ENCODE measurements around the gene ARHGAP40. TPM values are rescaled to one million over a fixed set of nuclear protein-coding genes. Genes with fewer than 3 reads are reported as not detected.

The ARHGAP40 gene
- total and polyA plus RNA-seq, 2 experiments from 2014 or later: 0.21 TPM; not detected in 1

- no peak for TF ChIP-seq ZNF462 (CRISPR knock-in tag; IDR thresholded peaks at IDR 0.05)
- 0 out of 4 replicates have a peak, but pooled peaks of 1 of the 2 experiments have one; percentile 22 for TF ChIP-seq CTCF (conservative IDR thresholded peaks at IDR 0.05; ENCODE audit: low read depth in 2 of 2)
- no peak for TF ChIP-seq ZNF114 (CRISPR knock-in tag; IDR thresholded peaks at IDR 0.05)
- no peak for TF ChIP-seq POLR2AphosphoS5 (IDR thresholded peaks at IDR 0.05; ENCODE audit: low read depth)
These were observed 574 bp downstream of the ARHGAP40 start (continued) for GRCh38 chr20:38602185-38602581.

- H3K36me3 ChIP-seq (ENCODE audit: insufficient read depth): no peaks in the 10 kb centered on the region
- H3K27me3 ChIP-seq (ENCODE audit: insufficient read depth): peaks cover 22% of the 10 kb centered on the region
- no peak for ATAC-seq
- H3K4me1 ChIP-seq (ENCODE audit: insufficient read depth): peaks cover 17% of the 10 kb centered on the region
- H3K4me3 ChIP-seq: no peak overlapping the region
- DNase-seq (ENCODE audit: low spot score): no peak
- no peaks in the 10 kb centered on the region for H3K9me2 ChIP-seq (ENCODE audit: insufficient read depth)
- TF ChIP-seq EZH2phosphoT487 (IDR thresholded peaks at IDR 0.05; ENCODE audit: unreplicated experiment): no peak
- no peak for TF ChIP-seq ETS1 (IDR thresholded peaks at IDR 0.05)
- TF ChIP-seq CREB1 (CRISPR knock-in tag; IDR thresholded peaks at IDR 0.05; ENCODE audit: low read depth): no peak
- no peak for TF ChIP-seq EZH2 (IDR thresholded peaks at IDR 0.05; ENCODE audit: low read depth, unreplicated experiment)
- no peak for TF ChIP-seq ZNF114 (CRISPR knock-in tag; IDR thresholded peaks at IDR 0.05)
- no peak for TF ChIP-seq REST (IDR thresholded peaks at IDR 0.05; ENCODE audit: unreplicated experiment)
- TF ChIP-seq JUNB (IDR thresholded peaks at IDR 0.05; ENCODE audit: unreplicated experiment): no peak
- no peak for TF ChIP-seq ZNF331 (CRISPR knock-in tag; IDR thresholded peaks at IDR 0.05; ENCODE audit: low read depth)
- no peak overlapping the region for H3K27ac Mint-ChIP-seq
- peaks cover 1% of the 10 kb centered on the region; the same call in 2 of the 3 replicates for H3K9me3 Mint-ChIP-seq
- no peak overlapping the region for H3K4me2 ChIP-seq
- peaks cover 3% of the 10 kb centered on the region for H3K27me3 Mint-ChIP-seq (ENCODE audit: insufficient read depth, low read depth, poor library complexity)
- no peak overlapping the region for H3K4me3 Mint-ChIP-seq
- H3K27ac ChIP-seq (ENCODE audit: low read depth): no peak overlapping the region
- peaks cover 29% of the 10 kb centered on the region for H3K4me1 Mint-ChIP-seq
- H2AFZ ChIP-seq: no peak overlapping the region
- no peaks in the 10 kb centered on the region for H3K36me3 Mint-ChIP-seq (ENCODE audit: low read depth)
- no peaks in the 10 kb centered on the region for H3K79me2 ChIP-seq (replicated peaks; ENCODE audit: insufficient read depth)
- no peaks in the 10 kb centered on the region for H3F3A ChIP-seq (replicated peaks; ENCODE audit: low read depth)
- H4K20me1 ChIP-seq (replicated peaks; ENCODE audit: insufficient read depth): no peaks in the 10 kb centered on the region
These were observed 1.7 kb downstream of the ARHGAP40 start for GRCh38 chr20:38603286-38603685.
